ENCODE data around the gene ULBP1.
"Not testable (repeated sequence)": the region's sequence is repeated elsewhere in the genome, so short reads cannot be mapped to it uniquely, and the experiment has no call there.

Gene ULBP1

GRCh38 chr6:149924206-149924932 is 39.4 kb upstream of the ULBP1 start:
- H3K4me3 ChIP-seq = no peak overlapping the region
- peak in 1 of 2 donors; percentile 54 for DNase-seq

GRCh38 chr6:149924933-149925252 is 38.9 kb upstream of the ULBP1 start:
- no peak for TF ChIP-seq CTCF (IDR thresholded peaks at IDR 0.05)
- peaks cover 0 to 15% of the 10 kb centered on the region in 2 donors for H3K27me3 ChIP-seq
- intact Hi-C loops (cut with DNase I; ENCODE audit: low total_unique reads) = loop anchor here (2.0 to 10.0 kb wide), 2 partner anchors 90 to 210 kb away; partner anchors contain the start of gene LATS1
- no peaks in the 10 kb centered on the region for H3K36me3 ChIP-seq
- H3K9me3 ChIP-seq = no peaks in the 10 kb centered on the region
- H3K27ac ChIP-seq = no peak overlapping the region
- no peak overlapping the region for H3K4me3 ChIP-seq
- H3K4me1 ChIP-seq = peaks cover 0 to 27% (median 19%) of the 10 kb centered on the region in 4 donors
- peak in 1 of 2 donors; percentile 64 for DNase-seq

More at GRCh38 chr6:149924206-149924932, 39.4 kb upstream of the ULBP1 start:
- H3K9me3 ChIP-seq = no peaks in the 10 kb centered on the region
- no peak for TF ChIP-seq CTCF (IDR thresholded peaks at IDR 0.05)
- H3K4me1 ChIP-seq = peaks cover 0 to 27% (median 19%) of the 10 kb centered on the region in 4 donors
- H3K27me3 ChIP-seq = peaks cover 0 to 10% of the 10 kb centered on the region in 2 donors
- H3K36me3 ChIP-seq = no peaks in the 10 kb centered on the region
- intact Hi-C loops (cut with DNase I; ENCODE audit: low total_unique reads) = loop anchor here (2.0 to 10.0 kb wide), 2 partner anchors 90 to 210 kb away; partner anchors contain the start of gene LATS1
- H3K27ac ChIP-seq = no peak overlapping the region

GRCh38 chr6:149925253-149925973 is 38.3 kb upstream of the ULBP1 start:
- peaks cover 0 to 27% (median 19%) of the 10 kb centered on the region in 4 donors for H3K4me1 ChIP-seq
- no peaks in the 10 kb centered on the region for H3K9me3 ChIP-seq
- no peak for TF ChIP-seq CTCF (IDR thresholded peaks at IDR 0.05)
- H3K36me3 ChIP-seq = no peaks in the 10 kb centered on the region
- DNase-seq = no peak
- peaks cover 0 to 21% of the 10 kb centered on the region in 2 donors for H3K27me3 ChIP-seq
- peak overlapping the region; percentile 58 to 63 for H3K27ac ChIP-seq
- intact Hi-C loops (cut with DNase I; ENCODE audit: low total_unique reads) = loop anchor here (2.0 to 10.0 kb wide), 2 partner anchors 91 to 211 kb away; partner anchors contain the start of gene LATS1
- peak overlapping the region; percentile 54 to 64 for H3K4me3 ChIP-seq

GRCh38 chr6:149925974-149926777 is 37.6 kb upstream of the ULBP1 start:
- Histone ChIP-seq H3K27ac (peak overlapping the region; percentile 58 to 63), H3K27me3 (peaks cover 0 to 27% of the 10 kb centered on the region in 2 donors), H3K36me3 (no peaks in the 10 kb centered on the region), H3K9me3 (no peaks in the 10 kb centered on the region), H3K4me1 (peaks cover 0 to 27% (median 19%) of the 10 kb centered on the region in 4 donors), H3K4me3 (peak overlapping the region; percentile 54 to 64)
- DNase-seq = peak; percentile 93 to 96
- peak; percentile 94 to 99 for TF ChIP-seq CTCF (IDR thresholded peaks at IDR 0.05)
- intact Hi-C loops (cut with DNase I; ENCODE audit: low total_unique reads) = loop anchor here (2.0 to 10.0 kb wide), 2 partner anchors 91 to 211 kb away; partner anchors contain the start of gene LATS1

GRCh38 chr6:149927025-149927424 is 36.7 kb upstream of the ULBP1 start:
- intact Hi-C loops (cut with DNase I; ENCODE audit: low total_unique reads) = loop anchor here (10.0 kb wide), 1 partner anchor 212 kb away; the partner anchor contains the start of gene LATS1

More at GRCh38 chr6:149927025-149927424, 36.7 kb upstream of the ULBP1 start:
- H3K36me3 ChIP-seq, H3K4me3 ChIP-seq, H3K27ac ChIP-seq, H3K9me3 ChIP-seq, DNase-seq: not testable (repeated sequence)
- Histone ChIP-seq H3K4me1 (peaks cover 0 to 27% (median 19%) of the 10 kb centered on the region in 4 donors), H3K27me3 (peaks cover 0 to 34% of the 10 kb centered on the region in 2 donors)

All from tibial artery (tissue), 4 donors.